Astrocyte (in vitro differentiated cells and primary cell): Measurements from ENCODE around the gene SLC38A4.

Experiments
- CTCF ChIP-seq: IDR thresholded peaks from 2 replicates; pipeline ENCODE4 v1.5.1; 2011; ENCODE audit warnings: low read depth, mild to moderate bottlenecking, inconsistent platforms, low read length, moderate library complexity; ENCODE audit not compliant: insufficient read depth
- EZH2 ChIP-seq: IDR thresholded peaks from 2 replicates; pipeline ENCODE4 v1.6.1; 2012; ENCODE audit warnings: mild to moderate bottlenecking, low read length, inconsistent platforms; ENCODE audit not compliant: insufficient read depth

DNA sequence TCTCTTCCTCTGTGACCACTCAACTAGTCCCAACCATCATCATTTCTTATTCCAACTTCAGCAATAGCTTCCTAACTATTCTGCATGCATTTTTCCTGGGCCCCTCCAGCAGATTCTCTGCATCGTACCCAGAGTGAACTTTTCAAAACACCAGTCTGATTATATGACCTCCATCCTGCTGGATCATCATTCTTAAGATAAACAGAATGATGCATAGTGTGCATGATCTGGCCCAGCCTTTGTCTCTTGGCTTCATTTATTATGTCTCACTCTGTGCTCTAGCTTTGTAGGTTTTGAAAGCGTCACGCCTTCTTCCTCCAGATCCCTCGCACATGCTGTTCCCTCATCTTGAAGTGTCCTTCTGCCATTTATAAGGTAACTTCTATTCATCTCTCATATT lies 46.3 kb upstream of the SLC38A4 start:
- no peak for TF ChIP-seq CTCF
- TF ChIP-seq EZH2: no peak
